NT2/D1 (cell line): ENCODE data around the gene CPLX1.

Source experiments
- SUZ12 ChIP-seq: IDR thresholded peaks from 2 replicates; pipeline ENCODE4 v1.6.1; 2011; ENCODE audit not compliant: insufficient read length, insufficient read depth; ENCODE audit errors: extremely low read depth
- YY1 ChIP-seq: IDR thresholded peaks from 2 replicates; pipeline ENCODE4 v1.6.1; 2011; ENCODE audit not compliant: insufficient read length, insufficient read depth
- ZNF274 ChIP-seq: IDR thresholded peaks from 2 replicates; pipeline ENCODE4 v1.6.1; 2011; ENCODE audit warnings: mild to moderate bottlenecking, low read depth, low read length

DNA sequence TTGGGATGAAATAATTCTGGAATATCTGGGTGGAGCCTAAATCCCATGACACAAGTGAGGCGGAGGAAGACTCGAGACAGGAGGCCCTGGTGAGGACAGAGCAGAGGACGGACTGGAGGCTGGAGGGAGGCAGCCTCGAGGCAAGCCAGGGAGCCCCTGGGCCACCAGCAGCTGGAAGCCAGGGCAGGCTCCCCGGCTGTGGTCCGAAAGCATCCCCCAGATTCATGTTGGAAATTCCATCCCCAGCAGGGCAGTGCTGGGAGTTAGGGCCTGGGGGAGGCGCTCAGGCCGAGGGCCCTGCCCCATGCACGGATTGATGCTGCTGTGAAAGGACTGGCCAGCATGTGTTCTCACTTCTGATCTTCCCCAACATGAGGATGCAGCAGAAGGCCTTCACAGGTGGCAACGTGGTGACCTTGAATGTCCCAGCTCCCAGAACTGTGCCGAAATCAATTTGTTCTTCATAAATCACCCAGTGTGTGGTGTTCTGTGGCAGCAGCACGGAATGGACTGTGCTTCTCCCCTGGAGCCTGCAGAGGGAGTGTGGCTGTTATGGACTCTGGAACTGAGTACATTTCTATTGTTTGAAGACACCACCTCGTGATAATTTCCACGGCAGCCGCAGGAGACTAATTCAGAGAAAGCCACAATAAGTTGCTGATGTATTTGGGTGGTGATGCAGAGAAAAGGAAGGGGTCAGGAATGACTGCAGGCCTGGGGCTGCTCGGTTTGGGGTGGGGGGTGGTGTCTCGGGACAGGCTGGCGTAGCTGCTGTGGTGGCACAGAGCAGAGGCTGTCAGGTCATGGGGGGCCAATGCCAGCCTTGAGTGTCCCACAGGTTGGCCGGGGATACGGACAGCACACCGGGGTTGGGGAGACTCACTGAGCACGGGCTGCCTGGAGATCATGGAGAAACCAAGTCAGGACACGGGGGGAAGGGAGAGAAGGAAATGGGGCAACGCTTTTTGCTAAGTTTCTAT is 63.4 kb downstream of the CPLX1 start:
- TF ChIP-seq SUZ12 = no peak
- no peak for TF ChIP-seq YY1
- TF ChIP-seq ZNF274 = no peak
